ENCODE measurements around the gene CCNC.
"Not testable (repeated sequence)": the region's sequence is repeated elsewhere in the genome, so short reads cannot be mapped to it uniquely, and the experiment has no call there.

The CCNC gene

DNA sequence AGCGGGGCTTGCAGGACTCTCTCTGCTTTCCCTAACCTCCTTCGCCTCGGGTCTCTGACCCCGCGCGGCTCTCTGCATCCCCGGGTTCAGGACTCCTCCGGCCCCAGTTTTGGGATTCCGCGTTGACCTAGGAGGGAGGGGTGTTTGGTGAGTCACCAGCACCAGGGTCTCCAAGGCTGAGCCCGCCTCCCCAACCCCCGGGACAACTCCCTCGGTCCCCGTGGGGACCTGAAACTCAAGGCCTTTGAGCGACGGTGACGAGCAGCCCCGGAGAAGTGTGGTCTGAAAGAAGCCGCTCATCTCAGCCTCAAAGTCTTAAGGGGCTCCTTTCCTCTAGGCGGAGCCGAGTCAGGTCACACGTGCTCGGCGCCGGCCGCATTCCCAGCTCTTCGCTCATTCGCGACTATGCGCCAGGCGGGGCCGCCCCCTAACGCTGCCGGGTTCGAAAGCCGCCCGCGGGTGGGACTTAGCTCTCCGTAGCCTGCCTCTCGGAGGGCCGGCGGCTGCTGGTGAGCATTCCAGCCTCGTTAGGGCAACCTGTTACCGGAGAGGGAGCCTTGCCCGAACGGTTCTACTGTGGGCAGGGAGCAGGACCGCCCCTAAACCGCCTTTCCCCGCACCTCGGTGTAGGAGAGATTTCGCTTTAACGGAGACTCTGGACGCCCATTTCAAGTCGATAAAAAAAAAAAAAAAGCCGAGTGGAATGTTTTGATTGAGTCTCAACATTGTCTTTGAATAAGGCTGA lies 35.1 kb upstream of the CCNC start:
- no peak for DNase-seq (ENCODE audit: low read depth in 3 of 3, low spot score in 1 of 3)

DNA sequence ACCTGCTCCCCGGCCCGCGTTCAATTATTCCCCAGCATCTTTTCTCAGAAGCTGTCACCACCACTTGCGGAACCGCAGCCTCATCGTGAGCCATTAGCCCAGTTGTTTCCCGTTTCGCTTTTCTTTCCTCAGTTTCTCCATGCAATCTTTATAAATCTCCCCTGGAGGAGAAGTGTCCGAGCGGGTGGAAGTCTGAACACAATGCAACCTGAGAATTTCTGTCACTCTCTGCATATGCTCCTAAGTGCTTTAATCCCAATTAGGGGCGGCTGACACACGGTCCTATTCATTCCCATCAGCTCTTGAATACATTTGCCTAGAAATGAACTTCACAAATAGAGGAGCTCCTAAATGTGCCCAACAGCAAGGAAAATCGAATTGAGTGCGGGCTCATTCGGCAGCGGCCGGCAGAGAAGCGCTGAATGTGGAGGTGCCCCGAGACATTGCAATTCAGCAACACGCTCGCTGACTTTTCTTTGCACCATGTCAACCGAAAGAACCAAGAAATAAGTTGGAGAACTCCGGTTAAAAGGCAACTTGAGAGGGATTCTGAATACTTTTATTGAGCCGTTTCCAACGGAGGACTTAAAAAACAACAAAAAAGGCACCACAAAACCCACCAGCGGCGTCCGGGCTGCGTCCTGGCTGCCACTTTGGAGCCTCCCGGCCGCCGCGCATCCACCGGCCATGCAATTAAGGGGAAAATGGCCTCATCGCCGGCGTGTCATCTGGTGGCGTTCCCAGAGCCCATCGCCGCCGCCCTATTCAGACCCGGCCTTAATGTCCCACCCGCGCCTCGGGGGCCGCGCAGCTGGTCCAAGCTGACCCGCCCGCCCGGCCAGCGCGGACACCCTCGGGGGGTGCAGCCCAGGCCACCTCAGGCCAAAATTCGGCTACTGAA lies 34.3 kb upstream of the CCNC start:
- DNase-seq (ENCODE audit: low read depth in 3 of 3, low spot score in 1 of 3): no peak

DNA sequence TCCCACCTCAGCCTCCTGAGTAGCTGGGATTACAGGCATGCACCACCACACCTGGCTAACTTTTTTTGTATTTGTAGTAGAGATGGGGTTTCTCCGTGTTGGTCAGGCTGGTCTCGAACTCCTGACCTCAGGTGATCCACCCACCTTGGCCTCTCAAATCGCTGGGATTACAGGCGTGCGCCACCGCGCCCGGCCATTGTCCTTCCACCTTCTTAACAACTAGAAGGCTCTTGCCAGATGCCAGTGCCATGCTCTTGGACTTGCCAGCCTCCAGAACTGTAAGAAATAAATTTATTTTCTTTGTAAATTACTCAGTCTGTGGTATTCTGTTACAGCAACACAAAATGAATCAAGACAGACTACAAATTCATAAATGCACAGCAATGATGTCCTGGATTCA lies 26.2 kb upstream of the CCNC start:
- not testable (repeated sequence) for DNase-seq (ENCODE audit: low read depth in 3 of 3, low spot score in 1 of 3)

DNA sequence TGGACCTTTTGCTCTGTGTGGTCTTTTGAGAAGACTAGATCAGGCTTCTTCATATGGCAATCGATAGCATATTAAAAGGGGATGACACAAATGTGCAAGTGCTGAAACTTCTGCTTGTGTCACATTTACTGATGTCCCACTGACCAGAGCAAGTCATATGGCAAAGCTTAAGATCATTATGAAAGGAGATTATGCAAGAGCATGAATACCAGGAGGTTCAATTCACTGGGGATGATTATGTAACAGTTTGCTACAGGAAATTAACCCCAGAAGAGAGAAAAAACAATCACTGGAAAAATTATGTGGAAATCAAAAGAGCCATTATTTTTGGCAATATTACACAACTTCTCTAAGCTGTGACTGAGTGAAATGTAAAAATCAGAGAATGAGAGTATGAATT lies 24.4 kb upstream of the CCNC start:
- no peak for DNase-seq (ENCODE audit: low read depth in 3 of 3, low spot score in 1 of 3)

DNA sequence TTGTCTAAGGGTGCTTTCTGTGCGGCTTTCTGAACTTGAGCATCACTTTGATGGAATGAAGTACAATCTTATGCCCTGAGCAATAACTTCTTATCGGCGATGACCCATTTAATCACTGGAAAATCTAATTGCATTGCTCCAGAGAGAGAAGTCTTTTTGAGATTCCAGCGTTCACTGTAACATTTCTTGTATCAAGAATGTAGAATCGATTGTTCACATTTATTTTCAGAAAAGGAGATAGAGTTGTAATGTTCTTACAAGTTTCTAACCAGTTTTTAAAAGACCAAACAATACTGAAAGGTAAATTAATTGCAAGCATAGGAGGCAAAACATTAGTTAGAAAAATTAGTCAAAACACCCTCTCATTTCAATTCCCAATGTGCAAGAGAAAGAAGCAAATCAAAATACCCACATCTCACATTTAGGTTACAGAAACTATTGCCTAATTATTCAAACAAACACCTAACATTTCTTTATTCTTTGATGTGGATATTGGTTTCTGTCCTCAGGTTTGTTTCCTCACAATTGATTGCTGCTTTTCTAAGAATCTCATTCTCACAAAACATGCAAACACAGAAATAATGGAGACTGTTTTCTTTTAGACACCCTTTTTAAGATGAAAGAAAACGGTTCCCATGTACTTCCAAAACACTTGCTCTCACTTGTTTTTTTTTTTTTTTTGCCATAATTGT lies 23.4 kb upstream of the CCNC start:
- no peak for DNase-seq (ENCODE audit: low read depth in 3 of 3, low spot score in 1 of 3)

DNA sequence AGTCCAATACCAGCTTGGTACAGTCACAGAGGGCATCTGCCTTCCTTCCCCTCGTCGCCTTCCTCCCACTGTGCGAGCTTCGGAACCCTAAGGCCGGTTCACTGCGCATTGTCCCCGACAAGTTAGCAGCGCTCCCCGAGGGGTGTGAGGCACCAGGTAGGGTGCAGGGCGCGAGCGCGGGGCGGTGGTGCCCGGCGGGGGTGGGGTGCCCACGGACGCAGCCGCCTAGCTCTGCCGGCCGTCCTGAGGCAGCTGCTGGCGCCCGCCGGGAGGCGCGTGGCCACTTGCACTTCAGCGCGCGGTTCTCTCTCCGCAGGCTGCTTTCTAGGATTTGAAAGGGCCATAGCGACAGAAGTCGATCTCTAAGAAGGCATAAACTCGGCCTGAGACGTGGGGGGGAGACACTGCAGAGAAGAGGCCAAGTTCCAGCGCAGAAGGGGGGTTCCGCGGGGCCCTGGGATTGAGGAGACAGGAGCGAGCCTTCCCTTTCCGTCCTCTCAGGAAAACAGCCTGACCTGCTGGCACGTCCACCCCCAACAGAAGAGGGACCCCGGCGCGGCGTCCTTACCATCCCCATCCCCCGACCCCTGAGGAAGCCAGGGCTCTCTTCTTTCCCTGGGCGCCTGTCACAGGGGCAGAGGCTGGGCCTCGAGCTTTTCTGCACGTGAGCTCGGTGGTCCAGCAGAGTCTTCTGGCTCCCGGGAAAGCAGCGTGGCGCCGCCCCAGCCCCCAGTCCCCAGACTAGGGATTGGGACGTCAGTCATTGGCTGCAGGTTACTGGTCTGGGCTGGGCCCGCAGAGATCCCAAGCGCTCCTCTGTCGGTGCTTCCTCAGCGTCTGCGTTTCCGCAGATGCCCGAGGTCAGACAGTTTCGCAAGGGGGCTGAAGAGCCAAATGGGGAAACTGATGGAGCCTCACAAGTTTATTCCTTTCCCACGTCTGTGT lies 22.5 kb upstream of the CCNC start:
- no peak for DNase-seq (ENCODE audit: low read depth in 3 of 3, low spot score in 1 of 3)

DNA sequence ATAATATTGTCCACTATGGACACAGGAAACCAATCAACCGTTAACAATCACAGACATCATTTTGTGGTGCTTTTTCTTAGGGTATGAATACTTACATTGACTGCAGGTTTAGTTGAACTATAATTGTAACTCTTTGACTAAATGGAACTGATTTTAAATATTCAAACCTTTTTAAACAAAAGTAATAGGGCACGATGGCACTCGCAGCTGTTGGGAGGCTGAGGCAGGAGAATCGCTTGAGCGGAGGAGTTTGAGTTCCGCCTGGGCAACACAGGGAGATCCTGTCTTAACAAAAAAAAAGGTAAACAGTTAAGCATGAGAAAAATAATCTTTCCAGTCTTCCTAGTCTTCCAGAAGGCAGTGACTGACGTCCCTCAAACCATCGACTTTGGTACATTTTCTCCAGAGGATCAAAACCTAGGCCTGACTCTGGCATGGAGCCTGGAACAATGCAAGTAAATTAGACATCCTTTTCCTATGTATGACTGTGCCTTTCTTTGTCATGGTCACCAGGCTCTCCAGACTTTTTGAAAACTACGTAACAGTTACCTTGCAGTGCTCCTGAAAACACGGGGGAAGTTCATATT lies 21.5 kb upstream of the CCNC start:
- no peak for DNase-seq (ENCODE audit: low read depth in 3 of 3, low spot score in 1 of 3)

DNA sequence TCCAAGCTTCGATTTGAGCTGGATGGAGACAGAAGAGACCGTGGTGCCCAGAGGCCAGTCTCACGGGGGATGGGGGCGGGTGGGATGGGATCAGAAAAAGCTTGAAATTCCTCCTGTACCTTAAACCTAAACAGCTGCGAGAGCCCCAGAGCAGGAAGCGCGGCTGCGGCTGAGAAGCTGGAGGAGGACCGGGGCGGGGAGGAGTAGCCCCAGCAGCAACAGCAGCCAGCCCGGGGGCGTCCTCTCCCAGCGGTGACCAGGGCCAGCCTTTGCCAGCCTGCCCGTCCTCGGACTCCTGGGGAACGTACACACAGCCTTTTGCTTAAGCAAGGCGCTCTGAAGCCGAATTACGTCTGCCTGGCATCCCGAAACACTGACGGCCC lies 20.8 kb upstream of the CCNC start:
- no peak for DNase-seq (ENCODE audit: low read depth in 3 of 3, low spot score in 1 of 3)

DNA sequence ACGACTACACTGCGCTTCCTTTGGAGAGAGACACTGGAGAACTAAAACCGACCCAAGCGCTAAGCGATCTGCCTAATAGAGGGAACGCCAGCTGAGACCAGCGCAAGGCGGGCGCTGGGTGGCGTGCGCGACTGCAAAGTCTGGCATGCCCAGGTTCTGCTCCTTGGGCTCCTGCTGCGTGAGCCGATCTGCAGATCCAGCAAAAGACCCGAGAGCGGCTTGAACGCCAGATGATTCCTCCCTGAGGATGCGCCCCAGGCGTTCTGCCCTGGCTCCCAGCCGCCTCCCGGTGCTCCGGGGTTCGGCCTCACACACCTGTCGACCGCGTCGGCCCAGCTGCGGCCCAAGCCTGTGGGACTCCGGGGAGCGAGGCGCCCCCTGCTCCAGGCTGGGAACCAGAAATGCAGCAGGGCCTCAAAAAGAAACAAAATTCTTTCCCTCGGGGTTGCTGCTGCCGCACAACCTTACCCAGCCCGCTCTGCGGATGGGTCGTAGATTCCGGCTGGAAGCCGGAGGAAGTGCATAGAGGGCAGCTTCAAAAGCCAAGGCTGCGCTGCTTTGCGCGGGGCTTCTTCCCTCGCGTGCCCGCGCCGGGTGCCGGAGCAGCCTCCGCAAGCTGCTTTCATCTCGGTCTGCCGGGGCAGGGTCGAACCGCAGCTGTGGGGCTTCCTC lies 20.3 kb upstream of the CCNC start:
- peak in 2 of 3 donors; percentile 45 to 47 for DNase-seq (ENCODE audit: low read depth in 3 of 3, low spot score in 1 of 3)

DNA sequence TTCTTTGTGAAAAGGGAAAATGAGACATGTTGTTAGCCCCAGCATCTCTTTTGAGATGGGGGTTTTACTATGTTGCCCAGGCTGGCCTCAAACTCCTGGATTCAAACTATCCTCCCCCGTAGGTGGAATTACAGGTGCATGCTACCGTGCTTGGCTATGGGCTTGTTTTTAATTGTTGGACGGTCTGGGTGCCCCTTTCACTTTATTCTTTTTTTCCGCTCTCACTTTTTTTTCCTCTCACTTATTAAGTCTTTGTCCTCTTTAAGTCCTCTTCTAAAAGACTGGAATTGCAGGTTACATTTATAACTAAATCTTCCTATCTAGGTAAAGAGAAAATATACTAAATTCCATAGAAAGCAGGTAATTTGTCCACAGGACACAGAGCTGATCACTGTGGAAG lies 19.3 kb upstream of the CCNC start:
- DNase-seq (ENCODE audit: low read depth in 3 of 3, low spot score in 1 of 3): no peak

DNA sequence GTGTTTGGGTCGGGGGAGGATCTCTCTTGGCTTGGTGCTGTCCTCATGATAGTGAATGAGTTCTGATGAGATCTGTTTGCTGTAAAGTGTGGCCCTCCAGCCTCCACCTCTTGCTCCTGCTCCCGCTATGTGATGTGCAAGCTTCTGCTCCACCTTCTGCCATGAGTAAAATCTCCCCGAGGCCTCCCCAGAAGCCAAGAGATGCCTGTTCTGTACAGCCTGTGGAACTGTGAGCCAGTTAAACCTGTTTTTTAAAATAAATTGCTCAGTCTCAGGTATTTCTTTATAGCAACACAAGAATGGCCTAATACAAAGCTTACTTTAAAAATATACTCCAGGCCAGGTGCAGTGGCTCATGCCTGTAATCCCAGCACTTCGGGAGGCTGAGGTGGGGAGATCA lies 11.3 kb upstream of the CCNC start:
- no peak for DNase-seq (ENCODE audit: low read depth in 3 of 3, low spot score in 1 of 3)

DNA sequence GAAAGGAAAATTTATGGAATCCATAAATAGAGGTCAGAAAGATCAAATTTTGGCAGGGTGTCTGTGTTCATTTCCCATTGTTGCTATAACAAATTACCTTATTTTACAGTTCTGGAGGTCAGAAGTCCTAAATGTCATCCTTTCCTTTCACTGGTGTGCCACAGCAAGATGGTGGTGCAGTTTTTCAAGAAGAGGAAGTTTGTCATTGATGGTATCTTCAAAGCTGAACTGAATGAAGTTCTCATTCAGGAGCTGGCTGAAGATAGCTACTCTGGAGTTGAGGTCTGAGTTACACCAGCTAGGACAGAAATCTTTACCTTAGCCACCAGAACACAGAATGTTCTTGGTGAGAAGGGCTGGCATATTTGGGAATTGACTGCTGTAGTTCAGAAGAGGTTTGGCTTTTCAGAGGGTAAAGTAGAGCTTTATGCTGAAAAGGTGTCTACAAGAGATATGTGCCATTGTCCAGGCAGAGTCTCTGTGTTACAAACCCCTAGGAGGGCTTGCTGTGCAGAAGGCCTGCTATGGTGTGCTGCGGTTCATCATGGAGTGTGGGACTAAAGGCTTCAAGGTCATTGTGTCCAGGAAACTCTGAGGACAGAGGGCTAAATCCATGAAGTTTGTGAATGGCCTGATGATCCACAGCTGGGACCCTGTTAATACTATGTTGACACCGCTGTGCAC lies 7.2 kb upstream of the CCNC start:
- no peak for DNase-seq (ENCODE audit: low read depth in 3 of 3, low spot score in 1 of 3)

DNA sequence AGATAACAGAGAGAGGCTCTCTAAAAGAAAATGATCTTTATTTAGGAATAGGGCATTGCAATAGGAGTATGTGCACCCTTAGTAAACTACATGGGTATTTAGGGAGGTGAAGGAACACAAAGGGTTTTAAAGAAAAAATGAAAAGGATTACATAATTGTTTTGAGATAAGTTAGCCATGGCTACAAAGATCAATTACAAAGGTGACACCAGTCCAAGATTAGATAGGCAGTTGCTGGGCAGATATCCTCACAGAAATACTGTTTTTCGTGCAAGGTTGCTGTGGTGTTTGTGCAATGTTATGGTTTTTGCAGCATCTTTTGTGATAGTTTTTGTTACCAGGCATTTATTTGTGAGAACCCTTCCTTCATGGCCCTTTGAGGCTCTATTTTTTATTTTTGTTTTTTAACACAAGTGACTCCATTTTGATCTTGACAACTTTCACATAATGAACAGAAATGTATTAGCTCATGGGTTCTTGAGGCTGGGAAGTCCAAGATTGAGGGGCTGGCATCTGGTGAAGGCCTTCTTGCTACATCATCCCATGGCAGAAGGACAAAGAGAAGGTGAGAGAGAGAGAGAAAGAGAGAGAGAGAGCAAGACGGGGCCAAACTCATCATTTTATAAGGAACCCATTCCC lies 5.6 kb upstream of the CCNC start:
- no peak for DNase-seq (ENCODE audit: low read depth in 3 of 3, low spot score in 1 of 3)

DNA sequence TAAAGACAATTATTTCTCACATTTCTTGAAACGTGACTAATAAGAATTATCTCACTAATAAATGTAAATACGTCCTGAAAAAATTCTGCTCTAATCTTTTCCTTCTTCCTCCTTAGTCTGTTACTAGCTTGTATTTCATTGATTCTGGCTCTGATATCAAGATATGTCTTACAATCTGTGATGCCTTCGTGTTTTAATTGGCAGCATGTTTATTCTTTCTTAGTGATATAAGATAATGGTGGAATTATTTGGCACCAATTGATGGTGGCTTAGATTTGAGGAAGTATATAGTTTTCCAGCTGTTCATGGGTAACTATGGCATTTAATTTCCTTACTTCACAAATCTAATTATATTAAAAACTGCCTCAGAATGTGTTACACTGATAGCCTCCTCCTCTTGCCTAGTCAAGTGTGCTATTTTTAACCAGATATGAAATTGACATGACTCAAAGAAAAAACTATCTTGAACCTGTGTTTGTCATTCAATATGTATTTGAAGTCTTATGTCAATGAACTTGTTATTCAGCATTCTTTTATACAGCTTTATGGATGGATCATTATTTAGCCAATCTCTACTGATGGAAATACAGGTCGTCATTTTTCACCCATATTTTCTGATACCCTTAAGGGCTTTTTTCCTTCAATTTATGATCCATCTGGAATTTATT lies 5.3 kb downstream of the CCNC start:
- no peak for DNase-seq (ENCODE audit: low read depth in 3 of 3, low spot score in 1 of 3)

DNA sequence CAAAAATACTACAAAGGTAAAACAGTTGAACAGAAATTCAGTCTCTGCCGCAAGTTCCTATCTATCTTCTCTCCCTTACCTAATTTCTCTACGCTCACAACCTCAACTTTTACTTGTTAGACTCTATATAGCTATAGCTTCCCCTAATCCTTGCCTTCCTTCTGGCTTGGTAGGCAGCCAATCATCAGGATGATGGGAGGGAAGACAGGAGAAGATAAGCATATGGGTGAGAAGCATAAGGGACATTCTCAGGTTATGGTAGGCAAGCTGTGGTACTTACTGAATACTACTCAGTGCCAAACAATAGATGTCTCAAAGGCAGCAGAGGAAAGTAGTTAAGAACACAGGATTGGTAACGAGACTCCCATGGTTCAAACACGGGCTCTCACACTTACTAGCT lies 7.8 kb downstream of the CCNC start:
- DNase-seq (ENCODE audit: low read depth in 3 of 3, low spot score in 1 of 3): no peak

DNA sequence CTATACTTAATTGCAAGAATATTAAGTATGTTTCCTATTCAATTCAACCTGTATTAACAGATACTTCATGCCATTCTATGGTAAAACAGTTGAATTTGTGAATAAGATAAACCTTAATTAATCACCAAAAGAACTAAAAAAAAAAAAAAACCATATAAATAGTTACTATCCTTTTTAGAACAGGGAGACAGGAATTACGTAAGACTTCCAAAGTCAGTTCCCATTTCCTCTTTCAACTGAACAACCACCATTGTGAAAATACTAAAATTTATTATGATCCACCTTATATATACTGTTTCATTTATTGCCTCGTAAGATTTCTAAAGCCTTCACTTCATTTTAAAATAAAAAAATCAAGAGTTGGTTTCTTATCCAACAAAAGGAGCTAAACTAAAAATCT lies 9.4 kb downstream of the CCNC start:
- DNase-seq (ENCODE audit: low read depth in 3 of 3, low spot score in 1 of 3): no peak

DNA sequence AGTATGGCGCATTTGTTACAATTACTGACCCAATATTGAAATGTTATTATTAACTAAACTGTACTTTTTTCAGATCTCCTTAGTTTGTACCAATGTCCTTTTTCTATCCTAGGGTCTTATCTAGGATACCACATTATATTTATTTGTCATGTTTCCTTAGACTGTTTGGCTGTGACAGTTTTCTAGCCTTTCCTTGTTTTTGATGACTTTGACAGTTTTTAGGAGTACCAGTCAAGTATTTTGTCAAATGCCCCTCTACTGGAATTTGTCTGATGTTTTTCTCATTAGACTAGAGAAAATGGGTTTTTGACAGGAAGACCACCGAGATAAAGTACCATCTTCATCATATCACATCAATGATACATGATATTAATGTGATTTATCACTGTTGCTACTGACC lies 14.6 kb downstream of the CCNC start:
- no peak for DNase-seq (ENCODE audit: low read depth in 3 of 3, low spot score in 1 of 3)

DNA sequence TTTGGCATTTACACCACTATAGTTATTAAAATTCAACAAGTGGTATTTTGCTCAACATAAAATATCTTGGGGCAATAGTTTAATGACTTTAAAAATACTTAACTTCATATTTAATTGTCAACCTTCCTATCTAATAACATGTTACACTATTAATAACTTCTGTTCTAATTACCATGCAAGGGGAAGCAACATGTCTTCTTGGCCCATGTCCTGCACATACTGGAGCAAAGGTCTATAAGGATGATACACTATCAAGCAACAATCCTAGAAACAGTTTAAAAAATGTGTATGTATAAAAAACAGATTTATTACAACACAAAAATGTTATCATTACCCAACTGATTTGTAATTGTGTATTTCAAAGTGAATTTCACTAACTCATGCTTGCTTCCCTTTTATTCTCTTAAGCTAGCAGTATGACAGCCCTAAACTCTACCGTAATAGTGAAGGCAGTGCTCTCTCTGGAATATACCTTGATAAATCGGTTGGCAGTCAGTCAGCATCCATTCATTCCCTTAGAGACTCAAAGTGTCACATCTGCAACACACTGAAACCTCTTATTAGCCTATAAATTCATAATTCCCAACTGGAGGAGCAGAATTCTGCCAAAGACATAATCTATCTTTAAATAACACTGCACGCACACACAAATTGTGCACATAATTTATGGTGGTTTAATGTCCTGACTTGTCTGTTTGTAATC lies 18.3 kb downstream of the CCNC start:
- DNase-seq (ENCODE audit: low read depth in 3 of 3, low spot score in 1 of 3): no peak
